ENCODE measurements around the gene FBXL3. TPM values are rescaled to one million over a fixed set of nuclear protein-coding genes. Genes with fewer than 3 reads are reported as not detected.

Gene FBXL3
- total and polyA plus RNA-seq, 2 experiments from 2014 or later, result 5.0 to 14.6 TPM

- TF ChIP-seq REST (IDR thresholded peaks at IDR 0.05; ENCODE audit: unreplicated experiment) (no peak), ETS1 (IDR thresholded peaks at IDR 0.05) (no peak)
These were observed 44.9 kb downstream of the FBXL3 start (continued) for GRCh38 chr13:76982061-76982460.

- Mint-ChIP-seq H3K4me3 (no peak overlapping the region), H3K36me3 (ENCODE audit: low read depth) (no peaks in the 10 kb centered on the region), H3K27ac (no peak overlapping the region), H3K9me3 (no peaks in the 10 kb centered on the region), H3K4me1 (no peaks in the 10 kb centered on the region), H3K27me3 (ENCODE audit: insufficient read depth, low read depth, poor library complexity) (peaks cover 2% of the 10 kb centered on the region)
- Histone ChIP-seq H4K20me1 (replicated peaks; ENCODE audit: insufficient read depth) (no peaks in the 10 kb centered on the region), H3K27me3 (ENCODE audit: insufficient read depth) (no peaks in the 10 kb centered on the region), H3K9me2 (ENCODE audit: insufficient read depth) (no peaks in the 10 kb centered on the region), H3K27ac (ENCODE audit: low read depth) (no peak overlapping the region), H3K79me2 (replicated peaks; ENCODE audit: insufficient read depth) (no peaks in the 10 kb centered on the region), H3K4me2 (no peak overlapping the region), H3K4me3 (no peak overlapping the region), H3F3A (replicated peaks; ENCODE audit: low read depth) (no peaks in the 10 kb centered on the region), H3K36me3 (ENCODE audit: insufficient read depth) (no peaks in the 10 kb centered on the region), H3K4me1 (ENCODE audit: insufficient read depth) (no peaks in the 10 kb centered on the region; the same call in 1 of the 2 replicates), H2AFZ (no peak overlapping the region; the same call in 1 of the 2 replicates)
- ATAC-seq (peak; percentile 100), DNase-seq (ENCODE audit: low spot score) (peak; percentile 93)
- no peak for TF ChIP-seq JUNB (IDR thresholded peaks at IDR 0.05; ENCODE audit: unreplicated experiment)
- no peak for TF ChIP-seq EZH2phosphoT487 (IDR thresholded peaks at IDR 0.05; ENCODE audit: unreplicated experiment)
- TF ChIP-seq EZH2 (IDR thresholded peaks at IDR 0.05; ENCODE audit: low read depth, unreplicated experiment), result no peak
- no peak for TF ChIP-seq ZNF114 (CRISPR knock-in tag; IDR thresholded peaks at IDR 0.05)
- no peak for TF ChIP-seq REST (IDR thresholded peaks at IDR 0.05; ENCODE audit: unreplicated experiment)
- TF ChIP-seq CTCF (conservative IDR thresholded peaks at IDR 0.05; ENCODE audit: low read depth in 2 of 2), result peak; percentile 86 to 97
- TF ChIP-seq CREB1 (CRISPR knock-in tag; IDR thresholded peaks at IDR 0.05; ENCODE audit: low read depth), result peak; percentile 56; the same call in 1 of the 2 replicates
- TF ChIP-seq STAT1 (IDR thresholded peaks at IDR 0.05; ENCODE audit: unreplicated experiment), result no peak
- no peak for TF ChIP-seq ZNF331 (CRISPR knock-in tag; IDR thresholded peaks at IDR 0.05; ENCODE audit: low read depth)
- TF ChIP-seq ETS1 (IDR thresholded peaks at IDR 0.05), result no peak
- TF ChIP-seq POLR2AphosphoS5 (IDR thresholded peaks at IDR 0.05; ENCODE audit: low read depth), result no peak
- no peak for TF ChIP-seq NANOG (IDR thresholded peaks at IDR 0.05; ENCODE audit: borderline replicate concordance)
These were observed 46.8 kb downstream of the FBXL3 start for GRCh38 chr13:76980075-76980718.
